SK-N-SH treated with all-trans-retinoic acid at 6 μM for 48 hours (cell line): ENCODE results near the gene SCAF8.
"Not testable (repeated sequence)": the region's sequence is repeated elsewhere in the genome, so short reads cannot be mapped to it uniquely, and the experiment has no call there.

Source experiments
- ATAC-seq: fragments of 200-7000 bp; cut with Tn5 transposase; 3 replicates; pipeline ENCODE4 v1.9.1; 2020; ENCODE audit warnings: mild to moderate bottlenecking, moderate library complexity
- BACH2 ChIP-seq: fragments of 250-450 bp; sonication (Bioruptor Pico); IDR thresholded peaks from 2 replicates; pipeline ENCODE4 v1.9.0; 2021; ENCODE audit warnings: mild to moderate bottlenecking, borderline replicate concordance
- CREB5 ChIP-seq: fragments of 250-450 bp; sonication (Bioruptor Pico); IDR thresholded peaks from 2 replicates; pipeline ENCODE4 v1.5.1; 2020; ENCODE audit warnings: low read depth, mild to moderate bottlenecking, moderate library complexity
- CSRNP3 ChIP-seq: fragments of 250-450 bp; sonication (Bioruptor Pico); IDR thresholded peaks from 2 replicates; pipeline ENCODE4 v1.5.1; 2021; ENCODE audit warnings: mild to moderate bottlenecking, moderate library complexity
- GLIS3 ChIP-seq: fragments of 250-450 bp; sonication (Bioruptor Pico); IDR thresholded peaks from 2 replicates; pipeline ENCODE4 v1.5.0; 2020; ENCODE audit warnings: mild to moderate bottlenecking, moderate library complexity
- ISL1 ChIP-seq: fragments of 250-450 bp; sonication (Bioruptor Pico); IDR thresholded peaks from 2 replicates; pipeline ENCODE4 v2.1.2; 2022; ENCODE audit warnings: mild to moderate bottlenecking, moderate library complexity
- OSR1 ChIP-seq: fragments of 250-450 bp; sonication (Bioruptor Pico); IDR thresholded peaks from 2 replicates; pipeline ENCODE4 v1.8.0; 2022; ENCODE audit warnings: moderate library complexity, mild to moderate bottlenecking, inconsistent platforms
- PATZ1 ChIP-seq: fragments of 250-450 bp; sonication (Bioruptor Pico); IDR thresholded peaks from 2 replicates; pipeline ENCODE4 v1.8.0; 2020; ENCODE audit warnings: mild to moderate bottlenecking, moderate library complexity, borderline replicate concordance
- PPARA ChIP-seq: fragments of 250-450 bp; sonication (Bioruptor Pico); IDR thresholded peaks from 2 replicates; pipeline ENCODE4 v1.5.0; 2020; ENCODE audit warnings: mild to moderate bottlenecking, borderline replicate concordance
- TCF4 ChIP-seq: fragments of 250-450 bp; sonication (Bioruptor Pico); IDR thresholded peaks from 2 replicates; pipeline ENCODE4 v1.8.0; 2021; ENCODE audit warnings: mild to moderate bottlenecking, moderate library complexity, borderline replicate concordance
- TOX ChIP-seq: fragments of 250-450 bp; sonication (Bioruptor Pico); IDR thresholded peaks from 2 replicates; pipeline ENCODE4 v1.8.0; 2021; ENCODE audit warnings: mild to moderate bottlenecking, moderate library complexity, borderline replicate concordance
- TSHZ2 ChIP-seq: fragments of 250-450 bp; sonication (Bioruptor Pico); IDR thresholded peaks from 2 replicates; pipeline ENCODE4 v1.5.0; 2020; ENCODE audit warnings: mild to moderate bottlenecking, moderate library complexity
- ZC3H10 ChIP-seq: fragments of 250-450 bp; sonication (Bioruptor Pico); IDR thresholded peaks from 2 replicates; pipeline ENCODE4 v1.5.1; 2021; ENCODE audit warnings: mild to moderate bottlenecking, moderate library complexity
- ZFP3 ChIP-seq: fragments of 250-450 bp; sonication (Bioruptor Pico); IDR thresholded peaks from 2 replicates; pipeline ENCODE4 v1.5.0; 2020; ENCODE audit warnings: mild to moderate bottlenecking, moderate library complexity
- ZFP30 ChIP-seq: fragments of 450-650 bp; formaldehyde crosslinking; IDR thresholded peaks from 2 replicates; pipeline ENCODE4 v1.5.0; 2022; ENCODE audit warnings: mild to moderate bottlenecking, moderate library complexity
- ZNF565 ChIP-seq: fragments of 450-650 bp; formaldehyde crosslinking; conservative IDR thresholded peaks from 2 replicates; pipeline ENCODE4 v1.5.0; 2020; ENCODE audit warnings: low read depth, mild to moderate bottlenecking, moderate library complexity
- ZNF70 ChIP-seq: fragments of 450-650 bp; formaldehyde crosslinking; IDR thresholded peaks from 2 replicates; pipeline ENCODE4 v1.5.0; 2020; ENCODE audit warnings: mild to moderate bottlenecking, moderate library complexity

Gene SCAF8

DNA sequence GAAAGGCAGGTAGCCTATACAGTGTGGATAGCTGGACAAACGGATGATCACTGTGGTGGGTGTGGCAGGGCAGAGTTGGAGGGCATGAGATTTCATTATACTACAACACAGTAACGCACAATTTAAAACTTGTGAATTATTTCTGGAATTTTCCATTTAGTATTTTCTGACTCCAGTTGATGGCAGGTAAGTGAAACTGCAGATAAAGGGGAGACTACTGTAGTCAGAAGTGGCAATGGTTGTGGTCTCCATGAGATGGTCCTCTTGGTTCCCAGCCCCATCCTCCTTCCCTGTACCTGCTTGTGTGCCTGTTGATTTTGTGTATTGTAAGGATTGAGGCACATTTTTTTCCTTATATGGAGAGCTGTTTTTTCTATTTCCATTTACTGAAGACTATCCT, 22.5 kb upstream of the SCAF8 start:
- ATAC-seq = no peak
- no peak for TF ChIP-seq TOX (CRISPR knock-in tag)
- TF ChIP-seq ZC3H10 (CRISPR knock-in tag) = no peak
- no peak for TF ChIP-seq PATZ1 (CRISPR knock-in tag)
- no peak for TF ChIP-seq OSR1 (CRISPR knock-in tag)
- no peak for TF ChIP-seq ZFP30 (CRISPR knock-in tag)
- no peak for TF ChIP-seq TCF4 (CRISPR knock-in tag)
- no peak for TF ChIP-seq CREB5 (CRISPR knock-in tag)
- TF ChIP-seq ZNF565 = no peak
- no peak for TF ChIP-seq ZNF70
- no peak for TF ChIP-seq PPARA (CRISPR knock-in tag)

DNA sequence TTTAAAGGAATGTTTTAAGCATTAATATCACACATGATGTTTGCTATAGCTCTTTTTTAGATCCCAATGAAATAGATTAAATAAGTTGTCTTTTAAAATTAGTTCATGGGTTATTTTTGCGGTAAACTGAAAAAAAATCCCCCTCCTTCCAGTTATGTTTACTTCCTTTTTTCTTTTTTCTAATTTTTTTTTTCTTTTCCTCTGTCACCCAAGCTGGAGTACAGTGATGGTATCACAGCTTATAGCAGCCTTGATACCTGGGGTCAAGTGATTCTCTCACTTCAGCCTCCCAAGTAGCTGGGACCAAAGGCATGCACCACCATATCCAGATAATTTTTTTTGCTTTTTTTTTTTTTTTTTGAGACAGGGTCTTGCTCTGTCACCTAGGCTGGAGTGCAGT, 17.8 kb upstream of the SCAF8 start:
- no peak for ATAC-seq

GRCh38 chr6:154716350-154716749, 16.9 kb upstream of the SCAF8 start:
- ATAC-seq = not testable (repeated sequence)

More for the DNA sequence above, 17.8 kb upstream of the SCAF8 start:
- TF ChIP-seq TSHZ2 (CRISPR knock-in tag) (no peak), ZC3H10 (CRISPR knock-in tag) (no peak), CREB5 (CRISPR knock-in tag) (no peak), PATZ1 (CRISPR knock-in tag) (no peak), ZFP3 (CRISPR knock-in tag) (no peak), PPARA (CRISPR knock-in tag) (no peak), ZFP30 (CRISPR knock-in tag) (no peak), BACH2 (no peak), GLIS3 (CRISPR knock-in tag) (no peak), TOX (CRISPR knock-in tag) (no peak), CSRNP3 (no peak), ZNF70 (no peak)

- no peak for ATAC-seq
Observed at GRCh38 chr6:154719433-154719832, 13.8 kb upstream of the SCAF8 start.

More at GRCh38 chr6:154719433-154719832, 13.8 kb upstream of the SCAF8 start:
- TF ChIP-seq ZNF70 (no peak), TCF4 (CRISPR knock-in tag) (no peak), ISL1 (no peak)
